Stimulated activated CD8-positive, alpha-beta memory T cell treated with anti-CD3 and anti-CD28 coated beads, Interleukin-7, amount 100 ng/mL, for 4 hours (primary cell): ENCODE measurements around the gene SFTA2.
"Not testable (repeated sequence)": the region's sequence is repeated elsewhere in the genome, so short reads cannot be mapped to it uniquely, and the experiment has no call there.

ENCODE experiments used
- DNase-seq, 2 donors: peaks; one replicate each; pipeline ENCODE4 v3.0.0-alpha.2; 2020; ENCODE audit warnings: low read depth in 2 of 2

SFTA2 gene

GRCh38 chr6:30912746-30913520, 19.0 kb downstream of the SFTA2 start:
- no peak for DNase-seq

- DNase-seq = not testable (repeated sequence)
Observed at GRCh38 chr6:30910473-30910872, 21.5 kb downstream of the SFTA2 start.

- DNase-seq = no peak
Observed at GRCh38 chr6:30908700-30909099, 23.3 kb downstream of the SFTA2 start.

- DNase-seq = peak; percentile 92 to 94
Observed at GRCh38 chr6:30907758-30908591, 24.0 kb downstream of the SFTA2 start, which contains the start of gene GTF2H4. TSS of gene GTF2H4 (plus strand) at chr6:30908207.

- DNase-seq = not testable (repeated sequence)
Observed at GRCh38 chr6:30907290-30907757, 24.6 kb downstream of the SFTA2 start.

- DNase-seq = no peak
Observed at GRCh38 chr6:30903236-30903635, 28.7 kb downstream of the SFTA2 start.

GRCh38 chr6:30902709-30903108, 29.3 kb downstream of the SFTA2 start:
- no peak for DNase-seq

- not testable (repeated sequence) for DNase-seq
Observed at GRCh38 chr6:30902196-30902595, 29.8 kb downstream of the SFTA2 start.

GRCh38 chr6:30901436-30901835, 30.5 kb downstream of the SFTA2 start:
- DNase-seq = no peak

- DNase-seq = no peak
Observed at GRCh38 chr6:30900863-30901417, 31.0 kb downstream of the SFTA2 start.

GRCh38 chr6:30898750-30899360, 33.1 kb downstream of the SFTA2 start:
- DNase-seq = no peak

- no peak for DNase-seq
Observed at GRCh38 chr6:30897882-30898281, 34.1 kb downstream of the SFTA2 start.

GRCh38 chr6:30896541-30896940, 35.4 kb downstream of the SFTA2 start:
- DNase-seq = no peak

- no peak for DNase-seq
Observed at GRCh38 chr6:30895343-30895742, 36.6 kb downstream of the SFTA2 start.

GRCh38 chr6:30894935-30895334, 37.0 kb downstream of the SFTA2 start:
- DNase-seq = no peak

- DNase-seq = no peak
Observed at GRCh38 chr6:30894381-30894780, 37.6 kb downstream of the SFTA2 start.

GRCh38 chr6:30893666-30894065, 38.3 kb downstream of the SFTA2 start:
- DNase-seq = no peak

- no peak for DNase-seq
Observed at GRCh38 chr6:30893001-30893591, 38.9 kb downstream of the SFTA2 start.

GRCh38 chr6:30891816-30892538, 40.0 kb downstream of the SFTA2 start:
- DNase-seq = no peak

- DNase-seq = no peak
Observed at GRCh38 chr6:30891450-30891723, 40.6 kb downstream of the SFTA2 start.
